DMS 273 treated with DMSO at 0.1 percent for 48 hours (cell line): ENCODE measurements around the gene RALGPS1.
"Not testable (repeated sequence)": the region's sequence is repeated elsewhere in the genome, so short reads cannot be mapped to it uniquely, and the experiment has no call there.

ENCODE experiments used
- DNase-seq: peaks from one replicate; lab custom pipeline; 2025; lab: John Stamatoyannopoulos, UW

RALGPS1 gene

GRCh38 chr9:126989847-126990842 is 75.6 kb downstream of the RALGPS1 start:
- no peak for DNase-seq

GRCh38 chr9:126991183-126991582 is 76.6 kb downstream of the RALGPS1 start:
- DNase-seq: no peak

- DNase-seq: no peak
Measured at GRCh38 chr9:126992427-126992826, 77.8 kb downstream of the RALGPS1 start.

GRCh38 chr9:126999315-127000068 is 84.9 kb downstream of the RALGPS1 start:
- no peak for DNase-seq

GRCh38 chr9:127004946-127005769 is 90.6 kb downstream of the RALGPS1 start:
- DNase-seq: no peak

- no peak for DNase-seq
Measured at GRCh38 chr9:127005770-127006314, 91.3 kb downstream of the RALGPS1 start.

GRCh38 chr9:127007638-127008037 is 93.1 kb downstream of the RALGPS1 start:
- no peak for DNase-seq

DNA sequence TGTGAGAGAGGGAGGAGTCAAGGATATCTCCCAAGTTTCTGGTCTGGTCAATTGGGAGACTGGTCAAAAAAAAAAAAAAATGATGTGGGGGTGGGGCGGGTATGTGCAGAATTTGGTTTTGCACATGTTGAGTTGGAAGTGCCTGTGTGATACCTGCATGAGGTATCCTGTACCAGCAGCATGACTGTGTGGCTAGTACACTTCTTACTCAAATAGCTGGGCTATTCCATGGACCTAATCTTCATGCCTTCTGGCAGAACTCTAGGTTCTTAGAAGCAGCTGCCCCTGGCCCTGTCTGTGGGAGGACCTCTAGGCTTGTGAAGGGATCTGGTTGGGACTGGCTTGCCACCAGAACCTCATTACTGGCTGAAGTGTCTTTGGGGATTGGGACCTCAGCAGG is 93.5 kb downstream of the RALGPS1 start:
- no peak for DNase-seq

- DNase-seq: no peak
Measured at GRCh38 chr9:127011772-127012171, 97.2 kb downstream of the RALGPS1 start.

DNA sequence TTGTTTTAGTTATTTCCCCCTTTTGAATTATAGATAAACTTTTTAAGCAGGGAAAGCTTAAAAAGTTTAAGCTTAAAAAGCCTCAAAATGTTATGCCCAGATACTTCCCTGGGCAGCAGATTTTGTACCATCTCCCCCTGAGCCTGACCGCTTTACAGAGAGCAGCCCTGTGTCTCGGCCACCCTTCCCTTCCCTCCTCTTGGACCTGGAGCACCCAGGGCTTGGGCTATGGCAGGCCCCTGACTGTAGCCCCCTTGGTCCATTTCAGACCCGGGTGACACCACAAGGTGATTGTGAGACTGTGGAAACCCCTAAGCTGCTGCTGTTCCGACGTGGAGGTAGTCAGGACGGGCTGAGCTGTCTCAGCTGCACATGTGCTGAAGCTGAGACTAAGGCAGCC is 97.7 kb downstream of the RALGPS1 start:
- no peak for DNase-seq

DNA sequence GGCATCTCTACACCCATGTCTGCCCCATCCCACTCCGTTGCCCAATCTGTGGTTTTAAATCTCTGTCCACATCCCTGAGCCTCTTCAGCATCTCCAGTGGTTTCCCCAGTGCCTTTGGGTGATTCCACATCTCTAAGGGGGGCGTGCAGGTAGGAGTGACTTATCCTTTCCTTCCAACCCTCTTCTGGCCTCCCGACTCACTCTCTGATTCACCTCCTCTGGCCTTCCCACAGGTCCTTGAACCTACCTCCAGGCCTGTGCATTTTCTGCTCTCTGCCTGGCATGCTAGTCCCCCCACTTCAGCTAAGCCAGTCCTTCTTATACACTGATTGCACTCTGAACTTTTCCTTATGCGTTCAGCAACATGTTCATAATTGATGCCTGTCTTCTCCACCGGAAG is 99.0 kb downstream of the RALGPS1 start:
- no peak for DNase-seq

DNA sequence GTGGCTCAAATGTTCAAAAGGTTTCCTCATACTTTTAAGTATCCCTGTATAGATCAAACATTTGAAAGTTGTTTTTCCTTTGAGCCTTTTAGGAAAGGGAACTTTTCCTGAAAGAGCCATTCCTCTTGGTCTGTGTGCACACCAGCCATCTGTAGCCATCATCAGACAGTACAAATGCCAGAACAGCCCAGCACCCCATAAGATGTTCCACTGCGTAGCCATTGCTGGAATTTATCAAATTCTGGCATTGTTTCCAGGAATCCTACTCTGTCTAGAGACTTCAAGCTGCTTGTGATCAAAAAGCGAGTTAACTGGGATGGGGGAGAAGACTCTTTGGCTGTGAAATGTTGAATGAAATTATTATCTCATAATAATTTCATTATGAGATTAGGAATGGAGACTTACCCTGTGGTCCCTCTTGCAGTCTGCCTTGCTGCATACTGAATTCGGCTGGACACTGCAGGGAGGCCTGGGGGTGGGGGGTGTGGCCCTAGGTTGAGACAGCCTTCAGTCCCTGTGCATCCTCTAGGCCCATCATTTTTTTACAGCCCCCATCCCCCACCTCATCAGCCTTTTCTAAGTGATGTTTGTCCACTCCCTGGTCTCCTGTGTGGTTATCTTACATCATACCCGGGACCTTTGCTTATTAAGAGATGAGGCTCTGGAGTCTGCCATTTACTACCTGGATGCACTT is 99.8 kb downstream of the RALGPS1 start:
- DNase-seq: no peak

DNA sequence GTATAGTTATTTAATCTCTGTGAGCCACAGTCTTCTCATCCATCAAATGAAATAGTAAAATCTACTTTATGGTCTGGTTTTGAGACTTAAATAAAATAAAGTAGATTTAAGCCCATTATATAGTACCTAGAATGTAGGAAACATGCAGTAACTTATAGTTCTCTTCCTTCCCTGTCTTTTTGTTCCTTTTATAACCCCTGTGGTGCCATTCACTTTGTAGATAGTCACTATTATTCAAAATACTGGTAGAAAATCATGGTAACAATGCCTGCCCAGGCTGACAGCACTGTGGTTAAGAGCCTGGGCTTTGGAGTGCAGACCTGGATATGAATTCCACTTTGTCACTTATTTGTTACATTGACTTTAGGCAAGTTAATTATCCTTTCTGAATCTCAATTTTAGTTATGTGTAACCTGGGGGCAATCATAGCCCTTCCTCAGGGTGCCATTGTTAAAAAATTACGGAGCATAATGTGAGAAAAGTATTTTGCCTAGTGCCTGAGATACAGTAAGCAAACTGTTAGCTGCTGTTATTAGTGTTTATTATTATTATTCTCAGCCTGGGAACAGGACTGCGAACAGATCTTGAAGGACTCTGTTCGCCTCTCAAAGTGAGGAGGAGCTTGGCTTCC is 100.4 kb downstream of the RALGPS1 start:
- DNase-seq: no peak

DNA sequence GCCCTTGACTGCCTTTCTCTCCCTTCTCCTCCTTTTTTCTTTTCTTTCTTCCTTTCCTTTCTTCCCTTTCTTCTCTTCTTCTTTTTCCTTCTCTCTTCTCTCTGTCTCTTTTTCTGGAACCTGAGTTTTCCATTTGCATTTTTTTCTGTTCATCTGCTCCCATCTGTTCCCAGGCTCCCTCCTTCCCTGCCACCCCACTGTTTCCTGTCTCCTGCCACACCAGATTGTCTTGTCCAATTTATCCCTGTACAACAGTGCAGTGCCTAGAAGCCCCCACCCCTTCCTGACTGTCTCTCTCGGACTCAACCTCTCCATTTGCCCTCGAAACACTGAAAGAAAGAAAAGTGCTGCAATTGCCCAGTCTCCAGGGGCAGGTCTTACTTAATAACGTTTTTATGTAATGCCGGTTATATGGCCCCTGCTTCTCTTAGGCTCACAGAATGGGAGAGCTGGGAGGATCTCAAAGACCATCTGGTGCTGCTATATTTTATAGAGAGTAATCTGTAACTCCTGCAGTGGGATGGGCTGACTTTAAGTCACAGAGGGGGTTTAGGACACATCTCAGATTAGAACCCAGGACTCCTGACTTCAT is 101.4 kb downstream of the RALGPS1 start:
- peak; percentile 70 for DNase-seq

DNA sequence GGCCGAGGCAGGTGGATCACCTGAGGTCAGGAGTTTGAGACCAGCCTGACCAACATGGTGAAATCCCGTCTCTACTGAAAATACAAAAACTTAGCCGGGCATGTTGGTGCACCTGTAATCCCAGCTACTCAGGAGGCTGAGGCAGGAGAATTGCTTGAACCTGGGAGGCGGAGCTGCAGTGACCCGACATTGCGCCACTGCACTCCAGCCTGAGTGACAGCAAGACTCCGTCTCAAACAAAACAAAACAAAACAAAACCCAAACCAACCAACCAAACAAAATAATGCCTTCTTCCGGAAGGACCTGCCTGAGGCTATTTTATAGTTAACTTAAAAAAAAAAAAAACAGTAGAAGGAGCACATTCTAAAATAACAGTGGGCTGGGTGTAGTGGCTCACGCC is 103.4 kb downstream of the RALGPS1 start:
- not testable (repeated sequence) for DNase-seq

DNA sequence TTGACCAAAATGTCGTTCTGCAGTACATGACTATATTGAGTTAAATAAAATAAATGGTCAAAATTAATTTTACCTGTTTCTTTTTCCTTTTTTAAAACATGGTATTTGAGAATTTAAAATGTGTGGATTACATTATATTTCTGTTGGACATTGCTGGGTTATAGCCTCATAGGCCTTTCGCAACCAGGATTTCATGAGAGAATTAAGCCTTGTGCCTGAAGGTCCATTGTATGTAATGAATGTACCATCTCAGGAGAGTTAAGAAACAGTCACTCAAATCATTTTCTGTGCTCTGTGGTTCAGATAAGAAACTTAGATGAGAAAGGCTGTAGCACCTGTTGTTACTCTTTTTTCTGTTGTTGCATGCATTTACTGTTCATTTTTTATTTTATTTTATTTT is 104.4 kb downstream of the RALGPS1 start:
- no peak for DNase-seq

- DNase-seq: no peak
Measured at GRCh38 chr9:127020036-127020801, 105.6 kb downstream of the RALGPS1 start.

DNA sequence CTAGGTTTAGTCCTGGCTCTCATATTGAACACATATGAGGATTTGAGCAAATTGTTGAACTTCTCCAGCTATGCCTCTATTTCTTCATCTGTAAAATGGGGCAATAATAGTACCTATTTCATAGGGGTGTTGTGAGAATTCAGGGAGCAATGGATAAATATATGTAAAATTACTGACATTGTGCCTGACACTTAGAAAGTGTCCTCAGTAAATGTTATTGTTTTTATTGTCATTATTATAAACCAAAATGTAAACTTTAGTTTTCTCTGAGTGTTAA is 106.2 kb downstream of the RALGPS1 start:
- DNase-seq: no peak

- DNase-seq: peak; percentile 92
Measured at GRCh38 chr9:127021664-127022363, 107.2 kb downstream of the RALGPS1 start.
